GM12878 (cell line): ENCODE measurements around the gene GNAO1. TPM values are rescaled to one million over a fixed set of nuclear protein-coding genes. Genes with fewer than 3 reads are reported as not detected.

Source experiments
- ATAC-seq: fragments of 200-7000 bp; cut with Tn5 transposase; 3 replicates; pipeline ENCODE4 v1.9.1; 2020; ENCODE audit warnings: mild to moderate bottlenecking, moderate library complexity
- BruUV-seq: library from RNA; stranded (reverse); fragments of 400-500 nt; replicated peaks from 2 replicates; lab custom pipeline; 2021; lab: Mats Ljungman, UMichigan
- CTCF ChIA-PET: fragments of 300-600 bp; sonication (Branson Sonifier 250); formaldehyde crosslinking; extraction: SDS; loops from one replicate; lab custom pipeline; 2021; ENCODE audit warnings: inconsistent platforms; lab: Yijun Ruan, JAX
- POLR2A ChIA-PET: fragments of 350-600 bp; formaldehyde crosslinking; extraction: SDS; loops from one replicate; lab custom pipeline; 2021; ENCODE audit warnings: inconsistent platforms; lab: Charles Lee
- RAD21 ChIA-PET: fragments of 300-600 bp; sonication (Branson Sonifier 250); formaldehyde crosslinking; loops from one replicate; lab custom pipeline; 2023; ENCODE audit warnings: antibody characterized with exemption; ENCODE audit not compliant: unreplicated experiment; lab: Charles Lee
- SMC1A ChIA-PET: fragments of 300-600 bp; sonication (Branson Sonifier 250); formaldehyde crosslinking; loops from one replicate; lab custom pipeline; 2023; ENCODE audit not compliant: unreplicated experiment, uncharacterized antibody; lab: Charles Lee
- DNase-seq: peaks from one replicate; pipeline ENCODE4 v3.0.0-alpha.2; 2011; ENCODE audit warnings: low read depth, low spot score
- FAIRE-seq: peaks from 3 replicates; lab custom pipeline; 2011; peaks lifted over from hg19 to GRCh38; lab: Jason Lieb, UNC
- H2AFZ ChIP-seq: 2 replicates; pipeline ENCODE4 v1.6.0; 2011; ENCODE audit warnings: low read depth, low read length, control low read depth; ENCODE audit not compliant: control insufficient read depth
- H3K27ac ChIP-seq: 2 replicates; pipeline ENCODE4 v1.5.1; 2011; ENCODE audit warnings: control low read depth; ENCODE audit not compliant: control insufficient read depth, insufficient read depth
- H3K27me3 ChIP-seq, 2 experiments: replicated peaks in 1 of 2; 2 replicates each; pipeline versions ENCODE4 v1.6.0 to v1.6.1; 2011; ENCODE audit warnings: low read length in 1 of 2; ENCODE audit not compliant: control insufficient read depth in 2 of 2, insufficient read depth in 2 of 2
- H3K36me3 ChIP-seq, 2 experiments: 2 replicates each; pipeline ENCODE4 v1.5.1; 2011; ENCODE audit warnings: low read length in 1 of 2; ENCODE audit not compliant: control insufficient read depth in 2 of 2, insufficient read depth in 2 of 2
- H3K4me1 ChIP-seq: 2 replicates; pipeline ENCODE4 v1.6.1; 2011; ENCODE audit warnings: mild to moderate bottlenecking, low read length, moderate library complexity, mixed read lengths; ENCODE audit not compliant: control insufficient read depth, insufficient read depth
- H3K4me2 ChIP-seq: 2 replicates; pipeline ENCODE4 v1.6.0; 2011; ENCODE audit warnings: control low read depth; ENCODE audit not compliant: control insufficient read depth, insufficient read depth
- H3K4me3 ChIP-seq: fragments of 200-600 bp; sonication (generic); 2 replicates; pipeline ENCODE4 v1.5.1; 2016
- H3K79me2 ChIP-seq: 2 replicates; pipeline ENCODE4 v1.6.0; 2011; ENCODE audit warnings: low read length; ENCODE audit not compliant: control insufficient read depth, insufficient read depth
- H3K9ac ChIP-seq: 2 replicates; pipeline ENCODE4 v1.8.0; 2011; ENCODE audit warnings: low read length, control low read depth, mixed read lengths; ENCODE audit not compliant: control insufficient read depth, insufficient read depth
- H3K9me3 ChIP-seq: replicated peaks from 3 replicates; pipeline ENCODE4 v1.5.1; 2011; ENCODE audit warnings: mild to moderate bottlenecking, low read length; ENCODE audit not compliant: control insufficient read depth, insufficient read depth
- H4K20me1 ChIP-seq: 2 replicates; pipeline ENCODE4 v1.6.0; 2011; ENCODE audit not compliant: control insufficient read depth, insufficient read depth
- FOXK2 ChIP-seq: fragments of 450-650 bp; IDR thresholded peaks from 2 replicates; pipeline ENCODE4 v1.6.1; 2017; ENCODE audit warnings: mild to moderate bottlenecking, moderate library complexity
- NFYB ChIP-seq: IDR thresholded peaks from 2 replicates; pipeline ENCODE4 v1.6.1; 2011; ENCODE audit warnings: low read depth, mild to moderate bottlenecking, low read length, improper control_type of control experiment, moderate library complexity; ENCODE audit not compliant: insufficient read depth
- NR2F1 ChIP-seq: fragments of 450-650 bp; conservative IDR thresholded peaks from 2 replicates; pipeline ENCODE4 v1.6.1; 2017; ENCODE audit warnings: mild to moderate bottlenecking
- PAX5 ChIP-seq: IDR thresholded peaks from 2 replicates; pipeline ENCODE4 v1.6.1; 2011; ENCODE audit warnings: low read depth, low read length, borderline replicate concordance
- SP1 ChIP-seq: IDR thresholded peaks from one replicate; pipeline ENCODE4 v1.6.1; 2011; ENCODE audit warnings: low read depth, low read length
- SPI1 ChIP-seq: IDR thresholded peaks from 2 replicates; pipeline ENCODE4 v1.6.1; 2011; ENCODE audit warnings: low read depth, mild to moderate bottlenecking, low read length, moderate library complexity, borderline replicate concordance; ENCODE audit not compliant: insufficient read depth
- STAT3 ChIP-seq: IDR thresholded peaks from 2 replicates; pipeline ENCODE4 v1.6.1; 2011; ENCODE audit warnings: low read depth, low read length, improper control_type of control experiment
- YY1 ChIP-seq: IDR thresholded peaks from 2 replicates; pipeline ENCODE4 v1.6.1; 2011; ENCODE audit warnings: low read depth, mild to moderate bottlenecking, low read length
- ZBTB33 ChIP-seq: fragments of 450-650 bp; IDR thresholded peaks from 2 replicates; pipeline ENCODE4 v1.6.1; 2017; ENCODE audit warnings: mild to moderate bottlenecking
- ZSCAN29 ChIP-seq: fragments of 450-650 bp; IDR thresholded peaks from 2 replicates; pipeline ENCODE4 v1.6.1; 2017; ENCODE audit warnings: mild to moderate bottlenecking, moderate library complexity
- WGBS: methylation state at CpG from one replicate; pipeline ENCODE4 v1.1.6; 2016; ENCODE audit warnings: low lambda C conversion rate; ENCODE audit not compliant: insufficient replicate concordance, insufficient coverage; ENCODE audit errors: missing lambda C conversion rate; 5-methylcytosine and 5-hydroxymethylcytosine counted together
- in situ Hi-C: fragments of 300-500 bp; cut with MboI; formaldehyde crosslinking; loops from 9 replicates; pipeline ENCODE4 v1.14.3; 2018; ENCODE audit warnings: mixed read lengths
- intact Hi-C: fragments of 100-400 bp; cut with micrococcal nuclease; formaldehyde crosslinking; loops from one replicate; pipeline ENCODE4 v1.14.2; 2022; ENCODE audit not compliant: unreplicated experiment
- polyA plus RNA-seq, 11 experiments: library from polyadenylated mRNA; depleted of rRNA in 4 of 11; unstranded in 6 of 11; stranded (reverse) in 5 of 11; fragments of >200 nt; fragmentation: Nextera tagmentation in 4 of 11; fragmentation: Illumina TruSeq in 1 of 11; extraction: Ambion mirVana in 4 of 11; extraction: Trizol in 1 of 11; gene quantifications; 1 replicate in 1 of 11; 2 replicates in 10 of 11; pipeline versions ENCODE4 v1.2.1 to v1.2.3, GENCODE V29; 2011 to 2016; ENCODE audit warnings: inconsistent platforms in 2 of 11, missing spikeins in 2 of 11, low read depth in 1 of 11
- total RNA-seq, 4 experiments: library from RNA; depleted of rRNA in 3 of 4; stranded (reverse); fragments of >200 nt in 3 of 4; fragmentation: Illumina TruSeq in 1 of 4; extraction: Trizol in 1 of 4; gene quantifications; 2 replicates each; pipeline versions ENCODE4 v1.2.1 to v1.2.3, GENCODE V29; 2013 to 2021
- TF ChIP-seq, protein P1 (sequence below): fragments of 450-650 bp; IDR thresholded peaks from 2 replicates; pipeline ENCODE4 v1.6.1; 2016; ENCODE audit warnings: mild to moderate bottlenecking
- TF ChIP-seq, protein P2 (sequence below): IDR thresholded peaks from 2 replicates; pipeline ENCODE4 v1.6.1; 2011; ENCODE audit warnings: low read depth, low read length, improper control_type of control experiment, borderline replicate concordance

GNAO1 gene
- total and polyA plus RNA-seq, 10 of the 15 experiments (the other 5 are each of a cell fraction or from before 2014, with no cell fraction given): 0.05 to 0.28 (median 0.14) TPM; not detected in 6

GRCh38 chr16:56247808-56248207 is 56.5 kb downstream of the GNAO1 start:
- no TSS peak for BruUV-seq
- ChIA-PET SMC1A (interaction anchor here (0.6 kb wide), 1 partner anchor 111 kb away, joined by 3 read pairs; no protein-coding TSS in a partner anchor), RAD21 (no interaction called here), CTCF (no interaction called here), POLR2A (no interaction called here)
- peaks cover 0 to under 1% of the 10 kb centered on the region in 2 experiments; a peak in 1 of 4 replicates for H3K27me3 ChIP-seq
- ATAC-seq: no peak
- in situ Hi-C loops (no loop called here), intact Hi-C loops (no loop called here)
- H3K4me2 ChIP-seq: no peak overlapping the region
- no peak for FAIRE-seq
- H3K4me1 ChIP-seq: no peaks in the 10 kb centered on the region
- no peaks in the 10 kb centered on the region for H3K79me2 ChIP-seq
- H3K36me3 ChIP-seq: no peaks in the 10 kb centered on the region
- TF ChIP-seq NR2F1: no peak
- TF ChIP-seq SPI1: no peak
- TF ChIP-seq, protein P1, sequence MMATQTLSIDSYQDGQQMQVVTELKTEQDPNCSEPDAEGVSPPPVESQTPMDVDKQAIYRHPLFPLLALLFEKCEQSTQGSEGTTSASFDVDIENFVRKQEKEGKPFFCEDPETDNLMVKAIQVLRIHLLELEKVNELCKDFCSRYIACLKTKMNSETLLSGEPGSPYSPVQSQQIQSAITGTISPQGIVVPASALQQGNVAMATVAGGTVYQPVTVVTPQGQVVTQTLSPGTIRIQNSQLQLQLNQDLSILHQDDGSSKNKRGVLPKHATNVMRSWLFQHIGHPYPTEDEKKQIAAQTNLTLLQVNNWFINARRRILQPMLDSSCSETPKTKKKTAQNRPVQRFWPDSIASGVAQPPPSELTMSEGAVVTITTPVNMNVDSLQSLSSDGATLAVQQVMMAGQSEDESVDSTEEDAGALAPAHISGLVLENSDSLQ: no peak
- no peak for TF ChIP-seq NFYB
- no peak overlapping the region for H3K27ac ChIP-seq
- no peak overlapping the region for H2AFZ ChIP-seq
- no peaks in the 10 kb centered on the region for H4K20me1 ChIP-seq
- H3K9me3 ChIP-seq: no peaks in the 10 kb centered on the region
- no peak overlapping the region for H3K4me3 ChIP-seq
- no peak overlapping the region for H3K9ac ChIP-seq
- no peak for DNase-seq

- Histone ChIP-seq H3K4me1 (no peaks in the 10 kb centered on the region), H3K9me3 (no peaks in the 10 kb centered on the region), H4K20me1 (no peaks in the 10 kb centered on the region), H3K4me2 (no peak overlapping the region), H3K27me3 (peaks cover 3 to 9% of the 10 kb centered on the region in 2 experiments; a peak in 2 of 4 replicates), H3K9ac (no peak overlapping the region), H3K36me3 (no peaks in the 10 kb centered on the region), H3K4me3 (no peak overlapping the region), H2AFZ (no peak overlapping the region), H3K27ac (no peak overlapping the region), H3K79me2 (no peaks in the 10 kb centered on the region)
- in situ Hi-C loops: no loop called here
- ChIA-PET SMC1A (no interaction called here), CTCF (no interaction called here), POLR2A (no interaction called here), RAD21 (no interaction called here)
- 42% methylated on average over 4 of the region's 4 CpGs for WGBS
- no TSS peak for BruUV-seq
- FAIRE-seq: no peak
- no peak for ATAC-seq
- no peak for DNase-seq
- intact Hi-C loops: no loop called here
- TF ChIP-seq STAT3 (no peak), YY1 (no peak), SP1 (no peak), ZSCAN29 (no peak), ZBTB33 (no peak), FOXK2 (no peak), PAX5 (no peak)
- TF ChIP-seq, protein P2, sequence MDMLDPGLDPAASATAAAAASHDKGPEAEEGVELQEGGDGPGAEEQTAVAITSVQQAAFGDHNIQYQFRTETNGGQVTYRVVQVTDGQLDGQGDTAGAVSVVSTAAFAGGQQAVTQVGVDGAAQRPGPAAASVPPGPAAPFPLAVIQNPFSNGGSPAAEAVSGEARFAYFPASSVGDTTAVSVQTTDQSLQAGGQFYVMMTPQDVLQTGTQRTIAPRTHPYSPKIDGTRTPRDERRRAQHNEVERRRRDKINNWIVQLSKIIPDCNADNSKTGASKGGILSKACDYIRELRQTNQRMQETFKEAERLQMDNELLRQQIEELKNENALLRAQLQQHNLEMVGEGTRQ: no peak
These were observed 61.5 kb downstream of the GNAO1 start for GRCh38 chr16:56252835-56253234.
